ENCODE data around the gene RASGEF1B. TPM values are rescaled to one million over a fixed set of nuclear protein-coding genes. Genes with fewer than 3 reads are reported as not detected.

RASGEF1B gene
- total RNA-seq, 1 donor from 2014 or later, result 10.7 TPM

GRCh38 chr4:81428002-81428401 lies 43.7 kb downstream of the RASGEF1B start:
- no peak for TF ChIP-seq CTCF (IDR thresholded peaks at IDR 0.05; ENCODE audit: unreplicated experiment)
- Mint-ChIP-seq H3K4me1 (ENCODE audit: unreplicated experiment) (peaks cover 6% of the 10 kb centered on the region), H3K9me3 (ENCODE audit: unreplicated experiment) (no peaks in the 10 kb centered on the region), H3K27ac (ENCODE audit: unreplicated experiment) (no peak overlapping the region), H3K4me3 (ENCODE audit: unreplicated experiment) (no peak overlapping the region), H3K27me3 (ENCODE audit: unreplicated experiment) (no peaks in the 10 kb centered on the region), H3K36me3 (ENCODE audit: low read depth, unreplicated experiment) (peaks cover 22% of the 10 kb centered on the region)
- DNase-seq (ENCODE audit: low spot score), result no peak

- Mint-ChIP-seq H3K27me3 (ENCODE audit: unreplicated experiment) (no peaks in the 10 kb centered on the region), H3K36me3 (ENCODE audit: low read depth, unreplicated experiment) (peaks cover 22% of the 10 kb centered on the region), H3K9me3 (ENCODE audit: unreplicated experiment) (no peaks in the 10 kb centered on the region), H3K4me1 (ENCODE audit: unreplicated experiment) (peaks cover 6% of the 10 kb centered on the region), H3K4me3 (ENCODE audit: unreplicated experiment) (no peak overlapping the region), H3K27ac (ENCODE audit: unreplicated experiment) (no peak overlapping the region)
- TF ChIP-seq CTCF (IDR thresholded peaks at IDR 0.05; ENCODE audit: unreplicated experiment), result no peak
- DNase-seq (ENCODE audit: low spot score), result no peak
Observed at GRCh38 chr4:81427344-81427821, 44.3 kb downstream of the RASGEF1B start.

- H3K4me1 Mint-ChIP-seq (ENCODE audit: unreplicated experiment), result peaks cover 6% of the 10 kb centered on the region
- H3K27ac Mint-ChIP-seq (ENCODE audit: unreplicated experiment), result no peak overlapping the region
- no peak for TF ChIP-seq CTCF (IDR thresholded peaks at IDR 0.05; ENCODE audit: unreplicated experiment)
- no peaks in the 10 kb centered on the region for H3K9me3 Mint-ChIP-seq (ENCODE audit: unreplicated experiment)
- no peak overlapping the region for H3K4me3 Mint-ChIP-seq (ENCODE audit: unreplicated experiment)
- DNase-seq (ENCODE audit: low spot score), result no peak
- peaks cover 22% of the 10 kb centered on the region for H3K36me3 Mint-ChIP-seq (ENCODE audit: low read depth, unreplicated experiment)
- H3K27me3 Mint-ChIP-seq (ENCODE audit: unreplicated experiment), result no peaks in the 10 kb centered on the region
Observed at GRCh38 chr4:81426770-81427289, 44.9 kb downstream of the RASGEF1B start.

- peaks cover 6% of the 10 kb centered on the region for H3K4me1 Mint-ChIP-seq (ENCODE audit: unreplicated experiment)
- no peak for TF ChIP-seq CTCF (IDR thresholded peaks at IDR 0.05; ENCODE audit: unreplicated experiment)
- H3K4me3 Mint-ChIP-seq (ENCODE audit: unreplicated experiment), result no peak overlapping the region
- no peak for DNase-seq (ENCODE audit: low spot score)
- H3K27me3 Mint-ChIP-seq (ENCODE audit: unreplicated experiment), result no peaks in the 10 kb centered on the region
- H3K36me3 Mint-ChIP-seq (ENCODE audit: low read depth, unreplicated experiment), result peaks cover 18% of the 10 kb centered on the region
- no peaks in the 10 kb centered on the region for H3K9me3 Mint-ChIP-seq (ENCODE audit: unreplicated experiment)
- no peak overlapping the region for H3K27ac Mint-ChIP-seq (ENCODE audit: unreplicated experiment)
Observed at GRCh38 chr4:81424816-81425755, 46.6 kb downstream of the RASGEF1B start.

- Mint-ChIP-seq H3K27me3 (ENCODE audit: unreplicated experiment) (no peaks in the 10 kb centered on the region), H3K4me1 (ENCODE audit: unreplicated experiment) (peaks cover 6% of the 10 kb centered on the region), H3K27ac (ENCODE audit: unreplicated experiment) (no peak overlapping the region), H3K4me3 (ENCODE audit: unreplicated experiment) (no peak overlapping the region), H3K36me3 (ENCODE audit: low read depth, unreplicated experiment) (peaks cover 14% of the 10 kb centered on the region), H3K9me3 (ENCODE audit: unreplicated experiment) (no peaks in the 10 kb centered on the region)
- DNase-seq (ENCODE audit: low spot score), result no peak
- no peak for TF ChIP-seq CTCF (IDR thresholded peaks at IDR 0.05; ENCODE audit: unreplicated experiment)
Observed at GRCh38 chr4:81424336-81424735, 47.4 kb downstream of the RASGEF1B start.

Measured in endothelial cell (in vitro differentiated cells).